Mammary epithelial cell (primary cell): ENCODE measurements around the gene PARVA.

Experiments used
- EZH2 ChIP-seq: IDR thresholded peaks from 2 replicates; pipeline ENCODE4 v1.6.1; 2012; ENCODE audit warnings: low read length, inconsistent platforms, borderline replicate concordance
- TF ChIP-seq, protein P1 (sequence below), 2 donors: IDR thresholded peaks in 1 of 2; conservative IDR thresholded peaks in 1 of 2; 2 replicates each; pipeline ENCODE4 v1.5.1; 2011 to 2012; ENCODE audit warnings: inconsistent platforms in 2 of 2, low read length in 2 of 2, mild to moderate bottlenecking in 2 of 2, control low read depth in 1 of 2, low read depth in 1 of 2; ENCODE audit not compliant: insufficient read depth in 1 of 2; ENCODE audit errors: extremely low read depth in 1 of 2

DNA sequence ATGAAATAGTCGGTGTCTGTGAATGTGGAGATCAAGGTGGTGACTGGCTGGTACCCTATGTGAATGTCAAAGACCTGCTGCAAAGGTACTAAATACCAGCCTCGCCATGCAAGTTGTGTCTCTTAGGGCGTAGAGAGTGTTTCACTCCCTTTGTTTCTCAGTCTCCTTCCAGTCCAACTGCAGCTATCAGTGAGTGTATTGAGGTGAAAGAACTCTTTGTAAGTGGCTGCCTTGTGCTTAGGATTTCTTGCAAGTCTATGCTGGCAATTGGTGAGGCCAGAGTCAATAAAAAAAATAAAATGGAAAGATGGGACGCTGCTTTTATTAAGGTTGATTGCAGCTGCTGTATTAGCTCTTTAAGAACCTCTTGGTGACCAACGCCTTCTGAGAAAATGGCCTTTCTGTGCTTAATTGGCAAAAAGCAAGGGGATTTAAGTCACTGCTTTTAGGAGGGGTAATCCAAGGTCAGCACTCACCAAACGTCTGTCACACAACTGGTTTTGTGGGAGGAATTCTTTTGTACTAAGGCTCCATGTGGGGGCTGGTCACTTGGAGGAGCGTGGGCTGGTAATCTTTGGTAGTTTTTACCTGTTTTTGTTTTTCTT is 95.1 kb downstream of the PARVA start:
- TF ChIP-seq, protein P1, sequence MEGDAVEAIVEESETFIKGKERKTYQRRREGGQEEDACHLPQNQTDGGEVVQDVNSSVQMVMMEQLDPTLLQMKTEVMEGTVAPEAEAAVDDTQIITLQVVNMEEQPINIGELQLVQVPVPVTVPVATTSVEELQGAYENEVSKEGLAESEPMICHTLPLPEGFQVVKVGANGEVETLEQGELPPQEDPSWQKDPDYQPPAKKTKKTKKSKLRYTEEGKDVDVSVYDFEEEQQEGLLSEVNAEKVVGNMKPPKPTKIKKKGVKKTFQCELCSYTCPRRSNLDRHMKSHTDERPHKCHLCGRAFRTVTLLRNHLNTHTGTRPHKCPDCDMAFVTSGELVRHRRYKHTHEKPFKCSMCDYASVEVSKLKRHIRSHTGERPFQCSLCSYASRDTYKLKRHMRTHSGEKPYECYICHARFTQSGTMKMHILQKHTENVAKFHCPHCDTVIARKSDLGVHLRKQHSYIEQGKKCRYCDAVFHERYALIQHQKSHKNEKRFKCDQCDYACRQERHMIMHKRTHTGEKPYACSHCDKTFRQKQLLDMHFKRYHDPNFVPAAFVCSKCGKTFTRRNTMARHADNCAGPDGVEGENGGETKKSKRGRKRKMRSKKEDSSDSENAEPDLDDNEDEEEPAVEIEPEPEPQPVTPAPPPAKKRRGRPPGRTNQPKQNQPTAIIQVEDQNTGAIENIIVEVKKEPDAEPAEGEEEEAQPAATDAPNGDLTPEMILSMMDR (conservative IDR thresholded peaks at IDR 0.05 in 1 of 2, IDR thresholded peaks at IDR 0.05 in 1 of 2; ENCODE audit: extremely low read depth in 1 of 2, insufficient read depth in 1 of 2, low read depth in 1 of 2, low read length in 2 of 2), result no peak
- TF ChIP-seq EZH2, result no peak
